Endothelial cell (in vitro differentiated cells): Measurements from ENCODE around the gene SVBP. TPM values are rescaled to one million over a fixed set of nuclear protein-coding genes. Genes with fewer than 3 reads are reported as not detected.

ENCODE experiments used
- DNase-seq: peaks from one replicate; pipeline ENCODE4 v3.0.0; 2021; ENCODE audit warnings: low spot score
- H3K27ac Mint-ChIP-seq: one replicate; pipeline ENCODE4 v1.8.0; 2021; ENCODE audit warnings: mixed read lengths, inconsistent platforms; ENCODE audit not compliant: unreplicated experiment
- H3K27me3 Mint-ChIP-seq: one replicate; pipeline ENCODE4 v1.8.0; 2021; ENCODE audit warnings: mild to moderate bottlenecking, moderate library complexity, mixed read lengths, inconsistent platforms; ENCODE audit not compliant: unreplicated experiment
- H3K36me3 Mint-ChIP-seq: one replicate; pipeline ENCODE4 v1.8.0; 2021; ENCODE audit warnings: mild to moderate bottlenecking, low read depth, mixed read lengths, inconsistent platforms; ENCODE audit not compliant: unreplicated experiment
- H3K4me1 Mint-ChIP-seq: one replicate; pipeline ENCODE4 v1.8.0; 2021; ENCODE audit warnings: mild to moderate bottlenecking, mixed read lengths, inconsistent platforms; ENCODE audit not compliant: unreplicated experiment
- H3K4me3 Mint-ChIP-seq: one replicate; pipeline ENCODE4 v1.8.0; 2021; ENCODE audit warnings: mild to moderate bottlenecking, mixed read lengths, inconsistent platforms; ENCODE audit not compliant: unreplicated experiment
- H3K9me3 Mint-ChIP-seq: one replicate; pipeline ENCODE4 v1.8.0; 2021; ENCODE audit warnings: mixed read lengths, inconsistent platforms; ENCODE audit not compliant: unreplicated experiment
- CTCF ChIP-seq: fragments of 200-600 bp; sonication (generic); IDR thresholded peaks from one replicate; pipeline ENCODE4 v1.5.0; 2021; ENCODE audit warnings: antibody characterized with exemption; ENCODE audit not compliant: unreplicated experiment
- total RNA-seq: library from RNA; stranded (reverse); fragmentation: NEBNext Ultra II Directional; extraction: Animal tissue kit (Norgen Biotek cat#: 25700); gene quantifications from one replicate; pipeline ENCODE4 v1.2.1, GENCODE V29; 2021; ENCODE audit not compliant: unreplicated experiment

Gene SVBP
- total RNA-seq, 1 donor from 2014 or later, result 55.1 TPM

- no peak for TF ChIP-seq CTCF
- no peak for DNase-seq
- Mint-ChIP-seq H3K27me3 (peaks cover 6% of the 10 kb centered on the region), H3K4me1 (peaks cover 17% of the 10 kb centered on the region), H3K4me3 (peak overlapping the region; percentile 100), H3K36me3 (peaks cover 38% of the 10 kb centered on the region), H3K27ac (no peak overlapping the region), H3K9me3 (no peaks in the 10 kb centered on the region)
These were observed 28.7 kb upstream of the SVBP start for GRCh38 chr1:42845866-42846256.

- DNase-seq, result no peak
- Mint-ChIP-seq H3K27ac (no peak overlapping the region), H3K4me1 (peaks cover 17% of the 10 kb centered on the region), H3K36me3 (peaks cover 32% of the 10 kb centered on the region), H3K4me3 (no peak overlapping the region), H3K27me3 (peaks cover 4% of the 10 kb centered on the region), H3K9me3 (no peaks in the 10 kb centered on the region)
- TF ChIP-seq CTCF, result no peak
These were observed 28.0 kb upstream of the SVBP start for GRCh38 chr1:42845193-42845592.

GRCh38 chr1:42844592-42845140 is 27.5 kb upstream of the SVBP start:
- no peak for TF ChIP-seq CTCF
- Mint-ChIP-seq H3K36me3 (peaks cover 27% of the 10 kb centered on the region), H3K27ac (no peak overlapping the region), H3K27me3 (peaks cover 4% of the 10 kb centered on the region), H3K4me1 (peaks cover 17% of the 10 kb centered on the region), H3K4me3 (no peak overlapping the region), H3K9me3 (no peaks in the 10 kb centered on the region)
- DNase-seq, result no peak

- H3K36me3 Mint-ChIP-seq, result peaks cover 15% of the 10 kb centered on the region
- H3K27ac Mint-ChIP-seq, result no peak overlapping the region
- TF ChIP-seq CTCF, result no peak
- peaks cover 4% of the 10 kb centered on the region for H3K27me3 Mint-ChIP-seq
- DNase-seq, result no peak
- no peak overlapping the region for H3K4me3 Mint-ChIP-seq
- no peaks in the 10 kb centered on the region for H3K9me3 Mint-ChIP-seq
- peaks cover 2% of the 10 kb centered on the region for H3K4me1 Mint-ChIP-seq
These were observed 24.4 kb upstream of the SVBP start for GRCh38 chr1:42841440-42842147.

- Mint-ChIP-seq H3K9me3 (no peaks in the 10 kb centered on the region), H3K4me3 (no peak overlapping the region), H3K27me3 (peaks cover 4% of the 10 kb centered on the region), H3K36me3 (peaks cover 15% of the 10 kb centered on the region), H3K4me1 (no peaks in the 10 kb centered on the region), H3K27ac (no peak overlapping the region)
- no peak for DNase-seq
- TF ChIP-seq CTCF, result no peak
These were observed 23.8 kb upstream of the SVBP start for GRCh38 chr1:42841010-42841409.
